H4 (cell line): ENCODE results near the gene GRK5. TPM values are rescaled to one million over a fixed set of nuclear protein-coding genes. Genes with fewer than 3 reads are reported as not detected.
"Not testable (repeated sequence)": the region's sequence is repeated elsewhere in the genome, so short reads cannot be mapped to it uniquely, and the experiment has no call there.

ENCODE experiments used
- DNase-seq: peaks from one replicate; pipeline ENCODE4 v3.0.0-alpha.2; 2015; ENCODE audit warnings: low spot score
- total RNA-seq: library from RNA; depleted of rRNA; stranded (reverse); fragments of >200 nt; shearing (Covaris generic); gene quantifications from 2 replicates; pipeline ENCODE4 v1.2.3, GENCODE V29; 2014

GRK5 gene
- total RNA-seq, 1 experiment from 2014 or later, result 9.9 TPM

GRCh38 chr10:119274519-119275045, 67.2 kb downstream of the GRK5 start:
- DNase-seq, result no peak

- DNase-seq, result no peak
These were observed 67.7 kb downstream of the GRK5 start for GRCh38 chr10:119275085-119275484.

- DNase-seq, result not testable (repeated sequence)
These were observed 68.8 kb downstream of the GRK5 start for GRCh38 chr10:119276194-119276593.

- no peak for DNase-seq
These were observed 70.8 kb downstream of the GRK5 start for GRCh38 chr10:119278126-119278709.

GRCh38 chr10:119279441-119279840, 72.1 kb downstream of the GRK5 start:
- DNase-seq, result no peak

GRCh38 chr10:119281581-119282071, 74.3 kb downstream of the GRK5 start:
- peak; percentile 73 for DNase-seq

- no peak for DNase-seq
These were observed 75.1 kb downstream of the GRK5 start for GRCh38 chr10:119282446-119282845.

- DNase-seq, result no peak
These were observed 76.0 kb downstream of the GRK5 start for GRCh38 chr10:119283387-119283786.

GRCh38 chr10:119283818-119284217, 76.4 kb downstream of the GRK5 start:
- DNase-seq, result no peak

GRCh38 chr10:119284679-119285096, 77.3 kb downstream of the GRK5 start:
- DNase-seq, result no peak

GRCh38 chr10:119285495-119286267, 78.3 kb downstream of the GRK5 start:
- DNase-seq, result no peak

GRCh38 chr10:119286516-119286915, 79.1 kb downstream of the GRK5 start:
- DNase-seq, result no peak

GRCh38 chr10:119286983-119287633, 79.7 kb downstream of the GRK5 start:
- DNase-seq, result no peak

- DNase-seq, result no peak
These were observed 81.2 kb downstream of the GRK5 start for GRCh38 chr10:119288574-119289001.

GRCh38 chr10:119289227-119289920, 82.0 kb downstream of the GRK5 start:
- DNase-seq, result no peak

- DNase-seq, result no peak
These were observed 83.1 kb downstream of the GRK5 start for GRCh38 chr10:119290301-119291048.

GRCh38 chr10:119291223-119291900, 84.0 kb downstream of the GRK5 start:
- DNase-seq, result no peak

GRCh38 chr10:119292968-119293760, 85.8 kb downstream of the GRK5 start:
- no peak for DNase-seq

- no peak for DNase-seq
These were observed 89.3 kb downstream of the GRK5 start for GRCh38 chr10:119296703-119297102.
